GM21528 (cell line): ENCODE data around the gene NPIPB12.
"Not testable (repeated sequence)": the region's sequence is repeated elsewhere in the genome, so short reads cannot be mapped to it uniquely, and the experiment has no call there.

Source experiments
- ATAC-seq: cut with Tn5 transposase; IDR thresholded peaks from one replicate; pipeline ENCODE4 v1.9.1; 2021; ENCODE audit warnings: mild to moderate bottlenecking, moderate library complexity; ENCODE audit not compliant: unreplicated experiment, low FRiP score

NPIPB12 gene

DNA sequence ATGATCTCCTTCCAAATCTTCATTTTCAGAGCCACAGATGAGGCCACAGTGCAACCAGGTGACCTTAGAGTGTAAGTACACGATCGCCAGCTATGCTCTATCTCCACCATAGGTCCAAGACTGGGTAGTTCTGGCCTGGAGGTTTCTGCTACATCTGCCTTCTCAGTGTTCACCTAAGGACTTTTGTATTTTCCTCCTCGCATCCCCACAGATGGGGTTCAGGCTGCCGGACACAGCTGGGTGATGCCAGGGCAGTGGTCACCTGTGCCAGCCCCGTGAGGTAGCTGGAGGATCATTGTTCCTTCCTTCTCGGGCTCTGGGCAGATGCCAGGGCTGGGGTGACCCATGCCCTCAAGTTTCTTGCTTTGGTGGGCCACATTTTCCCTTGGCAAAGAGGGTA, at the start of gene NPIPB12:
Gene NPIPB12 (minus strand): TSS at position 101 of the 400 bp plus-strand sequence.
- ATAC-seq = not testable (repeated sequence)

DNA sequence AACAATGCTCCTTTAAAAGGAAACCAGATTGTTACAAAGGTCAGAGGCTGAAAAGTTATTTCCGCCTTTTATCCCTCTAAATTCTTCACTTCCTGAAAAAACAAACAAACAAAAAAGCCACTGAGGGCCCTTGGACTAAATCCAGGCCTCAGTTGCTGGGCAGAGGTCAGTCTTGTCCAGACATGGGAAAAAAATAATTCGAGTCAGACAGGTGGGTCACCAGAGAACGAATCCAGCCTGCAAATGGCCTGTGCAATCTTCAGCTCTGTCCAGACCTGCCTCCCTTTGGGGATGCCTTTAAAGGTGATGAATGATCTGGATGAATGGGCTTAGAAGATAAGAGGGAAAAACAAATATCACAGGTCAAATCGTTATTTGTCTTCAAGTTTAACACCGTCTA, 15.3 kb upstream of the NPIPB12 start:
- not testable (repeated sequence) for ATAC-seq

DNA sequence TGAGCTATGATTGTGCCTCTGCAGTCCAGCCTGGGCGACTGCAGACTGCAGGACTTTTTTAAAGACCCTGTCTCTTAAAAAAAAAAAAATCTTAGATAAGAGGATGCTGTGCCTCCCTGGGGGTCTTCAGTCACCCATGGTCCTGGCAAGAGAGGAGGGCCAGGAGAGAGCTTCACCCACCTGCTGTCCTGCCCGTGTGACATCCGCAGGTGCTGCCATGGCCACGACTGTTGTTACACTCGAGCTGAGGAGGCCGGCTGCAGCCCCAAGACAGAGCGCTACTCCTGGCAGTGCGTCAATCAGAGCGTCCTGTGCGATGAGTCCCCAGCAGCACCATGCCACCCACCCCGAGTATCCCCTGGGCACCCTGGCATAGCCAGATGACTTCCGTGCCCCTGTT, 23.9 kb downstream of the NPIPB12 start:
- not testable (repeated sequence) for ATAC-seq

DNA sequence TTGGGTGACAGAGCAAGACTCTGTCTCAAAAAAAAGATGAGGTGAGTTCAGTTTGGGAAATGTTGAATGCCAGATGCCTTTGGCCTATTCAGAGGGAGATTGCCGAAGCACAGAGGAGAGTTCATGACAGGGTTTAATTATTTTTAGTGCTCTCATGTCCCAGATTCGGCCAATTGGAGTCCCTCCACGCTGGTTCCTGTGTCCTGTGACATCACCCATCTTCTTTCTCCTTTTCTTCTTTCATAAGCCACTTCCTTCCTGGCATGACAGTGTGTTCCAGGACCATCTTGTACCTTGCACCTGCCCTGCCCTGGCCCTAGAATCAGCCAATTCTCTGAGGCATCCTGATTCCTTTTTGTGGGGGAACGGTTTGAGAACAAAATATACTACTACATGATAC, 34.1 kb downstream of the NPIPB12 start:
- not testable (repeated sequence) for ATAC-seq

DNA sequence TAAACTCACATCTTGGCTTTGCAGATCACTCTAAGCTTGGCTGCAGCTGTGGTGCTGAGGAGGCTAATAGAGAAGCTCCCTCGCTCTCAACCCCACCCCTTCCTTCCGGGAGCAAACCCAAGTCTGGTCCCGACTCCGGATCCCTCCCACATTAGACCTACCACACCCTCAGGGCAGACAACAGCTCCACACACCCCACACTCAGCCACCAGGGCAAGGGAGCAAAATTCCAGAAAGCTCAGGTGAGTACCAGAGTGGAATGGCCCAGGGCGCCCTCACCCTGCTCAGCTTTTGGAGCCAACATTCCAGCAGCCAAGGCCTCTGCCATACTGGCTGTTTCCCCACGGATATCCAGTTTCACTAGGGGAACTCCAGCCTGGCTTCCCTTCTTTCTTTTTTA, 36.5 kb downstream of the NPIPB12 start:
- not testable (repeated sequence) for ATAC-seq

DNA sequence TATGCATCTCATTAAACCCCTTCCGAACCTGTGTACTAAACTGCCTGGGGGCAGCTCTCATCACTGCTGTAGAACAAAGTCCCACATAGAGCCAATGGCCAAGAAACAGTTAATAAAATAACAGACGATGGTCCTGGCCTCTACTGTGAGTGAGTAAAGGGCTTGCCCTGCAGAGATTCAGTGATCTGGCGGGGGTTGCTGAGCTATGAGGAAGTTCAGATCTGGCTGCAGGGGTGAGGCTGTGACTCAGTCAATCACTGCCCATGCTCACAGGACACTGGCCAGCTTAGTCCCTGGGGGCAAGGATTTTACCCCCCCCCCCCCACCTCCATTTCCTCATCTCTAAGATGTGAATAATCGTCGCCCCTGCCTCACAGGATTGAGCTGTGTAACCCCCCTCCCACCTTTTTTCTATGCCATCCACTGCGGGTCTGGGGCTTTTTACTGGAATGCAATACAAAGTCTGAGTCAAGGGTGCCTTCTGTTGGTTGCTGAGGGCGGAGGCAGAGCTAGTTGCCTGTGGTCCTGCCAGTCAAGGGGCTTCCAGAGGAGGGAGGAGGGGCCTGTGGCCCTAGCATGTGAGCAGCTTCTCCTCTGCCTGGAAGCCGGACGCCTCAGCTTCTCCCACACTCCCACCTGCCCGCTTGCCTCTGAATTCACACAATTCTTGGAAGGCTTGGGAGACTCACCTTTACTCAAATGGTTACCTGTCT, 38.4 kb downstream of the NPIPB12 start:
- not testable (repeated sequence) for ATAC-seq

DNA sequence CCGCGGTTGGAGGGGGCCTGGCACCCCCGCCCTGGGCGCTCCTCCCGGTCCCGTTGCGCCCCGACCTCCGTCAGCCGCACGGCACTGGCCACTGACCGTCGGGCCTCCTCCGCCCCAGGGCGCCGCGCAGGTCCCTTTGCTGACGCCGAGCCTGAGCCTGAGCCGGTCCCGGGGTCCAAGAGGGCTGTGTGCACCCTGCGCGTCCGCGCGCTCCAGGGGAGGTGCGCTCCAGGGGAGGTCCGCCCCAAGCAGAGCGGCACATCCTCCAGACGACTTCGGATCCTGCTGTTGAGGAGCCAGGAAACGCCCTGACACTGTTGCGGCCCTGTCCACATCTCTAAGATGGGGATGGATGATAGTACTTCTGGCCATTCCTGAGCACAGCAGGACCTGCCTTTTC, 39.3 kb downstream of the NPIPB12 start:
- ATAC-seq = not testable (repeated sequence)

DNA sequence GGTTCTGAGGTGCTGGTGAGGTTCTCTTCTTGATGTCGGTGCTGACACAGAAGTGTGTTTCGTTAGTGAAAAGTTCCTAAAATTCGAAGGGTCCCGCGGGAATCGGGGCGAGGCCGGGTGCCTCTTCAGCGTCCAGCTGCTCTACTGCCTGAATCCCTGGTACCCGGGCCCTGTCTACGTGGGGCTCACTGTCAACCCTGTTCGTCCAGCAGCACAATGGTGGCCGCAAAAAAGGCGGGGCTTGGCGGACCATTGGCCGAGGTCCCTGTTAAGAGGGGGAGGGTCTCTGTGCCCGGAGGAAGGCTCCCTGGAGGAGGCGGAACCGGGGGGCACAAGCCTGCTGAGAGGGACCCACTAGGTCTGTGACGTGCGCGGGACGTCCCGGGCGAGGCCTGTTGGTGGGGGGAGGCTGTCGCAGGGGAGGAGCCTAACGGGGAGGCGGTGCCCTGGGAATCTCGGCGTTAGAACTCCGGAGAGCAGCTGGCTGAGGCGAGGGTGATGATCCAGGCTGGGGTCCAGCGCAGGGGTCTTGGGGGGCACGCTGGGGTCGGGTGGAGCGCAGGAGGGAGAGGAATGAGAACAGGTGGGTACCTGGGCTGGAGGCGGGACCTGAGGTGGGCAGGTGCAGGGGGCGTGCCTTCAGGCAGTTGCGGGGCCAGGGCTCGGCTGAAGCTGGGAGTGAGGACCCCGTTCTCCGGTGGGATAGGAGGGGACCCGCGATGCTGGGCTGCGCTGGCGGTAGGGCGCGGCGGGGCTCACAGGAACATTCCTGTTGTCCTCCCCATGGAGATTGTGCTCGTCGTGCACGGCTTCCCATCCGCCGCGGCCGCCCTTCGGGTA, 40.0 kb downstream of the NPIPB12 start:
- ATAC-seq = not testable (repeated sequence)

DNA sequence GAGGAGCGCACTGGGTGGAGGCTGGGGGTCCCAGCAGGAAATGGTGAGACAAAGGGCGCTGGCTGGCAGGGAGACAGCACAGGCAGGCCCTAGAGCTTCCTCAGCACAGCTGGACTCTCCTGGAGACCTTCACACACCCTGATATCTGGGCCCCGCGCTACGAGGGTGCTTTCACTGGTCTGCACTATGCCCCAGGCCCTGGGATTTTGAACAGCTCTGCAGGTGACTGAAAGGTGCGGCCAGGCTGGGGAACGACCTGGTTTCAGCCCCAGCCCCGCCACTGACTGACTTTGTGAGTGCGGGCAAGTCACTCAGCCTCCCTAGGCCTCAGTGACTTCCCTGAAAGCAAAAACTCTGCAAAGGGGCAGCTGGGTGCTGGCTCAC, 45.6 kb downstream of the NPIPB12 start:
- ATAC-seq = not testable (repeated sequence)

DNA sequence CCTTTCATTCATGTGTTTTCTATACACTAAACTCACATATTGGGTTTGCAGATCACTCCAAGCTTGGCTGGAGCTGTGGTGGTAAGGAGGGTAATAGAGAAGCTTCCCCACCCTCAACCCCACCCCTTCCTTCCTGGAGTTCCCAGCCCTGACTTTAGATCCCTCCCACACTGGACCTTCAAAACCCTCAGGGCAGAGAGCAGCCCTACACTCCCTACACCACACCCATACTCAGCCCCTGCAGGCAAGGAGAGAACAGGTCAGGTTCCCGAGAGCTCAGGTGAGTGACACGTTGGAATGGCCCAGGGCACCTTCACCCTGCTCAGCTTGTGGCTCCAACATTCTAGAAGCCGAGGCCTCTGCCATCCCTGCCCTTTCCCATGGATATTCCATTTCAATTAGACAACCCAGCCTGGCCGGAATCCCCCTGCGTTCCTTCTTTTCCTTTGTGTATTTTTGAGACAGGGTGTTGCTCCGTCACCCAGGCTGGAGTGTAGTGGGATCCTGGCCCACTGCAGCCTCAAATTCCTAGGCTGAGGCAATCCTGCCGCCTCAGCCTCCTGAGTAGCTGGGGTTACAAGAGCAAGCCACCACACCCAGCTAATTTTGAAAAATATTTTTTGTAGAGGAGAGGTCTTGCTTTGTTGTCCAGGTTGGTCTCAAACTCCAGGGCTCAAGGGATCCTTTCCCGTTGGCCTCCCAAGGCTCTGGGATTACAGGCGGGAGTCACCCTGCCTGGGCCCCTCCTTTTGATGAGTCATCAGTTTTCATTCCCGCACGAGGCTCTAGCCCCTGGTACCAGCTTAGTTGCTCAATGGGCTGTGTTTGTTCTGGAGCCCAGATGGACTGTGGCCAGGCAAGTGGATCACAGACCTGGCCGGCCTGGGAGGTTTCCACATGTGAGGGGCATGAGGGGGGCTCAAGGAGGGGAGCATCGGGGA, 46.2 kb downstream of the NPIPB12 start, which contains the start of gene SULT1A4:
Gene SULT1A4 (plus strand): TSS at position 208 of the 941 bp plus-strand sequence. CDS start 1,473 bp downstream, outside the sequence.
- ATAC-seq = not testable (repeated sequence)

DNA sequence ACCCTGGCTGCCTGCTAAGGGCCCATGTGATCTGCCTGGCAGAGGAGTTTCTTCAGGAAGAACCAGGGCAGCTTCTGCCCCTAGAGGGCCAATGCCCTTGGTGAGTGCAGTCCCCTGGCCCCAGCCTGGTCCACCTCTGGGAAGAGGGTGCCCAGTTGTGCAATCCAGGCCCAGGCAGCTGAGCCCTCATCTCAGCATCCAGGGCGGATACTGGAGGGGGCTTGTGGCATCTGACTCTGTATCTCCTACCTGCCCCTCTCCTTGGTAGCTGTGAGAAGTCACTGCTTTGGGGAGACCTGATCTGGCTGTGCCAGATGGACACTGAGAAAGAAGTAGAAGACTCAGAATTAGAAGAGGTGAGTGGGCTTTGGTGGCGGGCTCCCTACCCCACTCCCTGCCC, 48.5 kb downstream of the NPIPB12 start:
- ATAC-seq = not testable (repeated sequence)

DNA sequence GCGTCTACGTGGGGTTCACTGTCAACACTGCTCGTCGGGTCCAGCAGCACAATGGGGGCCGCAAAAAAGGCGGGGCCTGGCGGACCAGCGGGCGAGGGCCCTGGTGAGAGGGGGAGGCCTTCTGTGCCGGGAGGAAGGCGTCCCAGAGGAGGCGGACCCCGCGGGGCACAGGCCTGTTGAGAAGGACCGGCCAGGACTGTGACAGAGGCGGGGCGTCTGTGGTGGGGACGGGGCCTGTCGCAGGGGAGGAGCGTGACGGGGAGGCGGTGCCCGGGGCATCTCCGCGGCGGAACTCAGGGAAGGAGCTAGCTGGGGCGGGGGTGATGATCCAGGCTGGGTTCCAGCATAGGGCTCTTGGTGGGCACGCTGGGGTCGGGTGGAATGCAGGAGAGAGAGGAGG, 51.4 kb downstream of the NPIPB12 start:
- ATAC-seq = peak; percentile 54

DNA sequence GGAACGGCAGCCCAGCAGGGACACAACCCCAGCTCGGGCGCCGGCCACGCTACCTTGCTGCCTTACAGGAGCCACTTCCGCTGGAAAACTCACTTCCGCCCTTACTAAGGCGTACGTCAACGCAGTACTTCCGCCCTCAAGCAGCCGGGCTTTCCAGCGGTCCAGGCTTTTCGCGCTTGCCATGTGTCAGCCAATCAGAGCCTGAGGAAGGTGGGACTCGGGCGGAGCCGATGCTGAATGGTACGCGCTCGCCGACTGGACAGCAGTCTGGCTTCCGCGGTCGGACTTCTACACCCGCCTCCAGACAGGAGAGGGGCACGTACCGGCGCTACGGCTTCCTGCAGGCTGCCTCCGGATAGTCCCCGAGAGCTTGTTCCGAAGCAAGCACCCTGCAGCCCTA, 51.9 kb downstream of the NPIPB12 start, which contains the start of the genes BOLA2 and SLX1B:
Gene BOLA2 (minus strand): TSS at position 83 of the 400 bp plus-strand sequence. CDS start 98 bp downstream, outside the sequence.
Gene SLX1B (plus strand): TSS at position 265 of the 400 bp plus-strand sequence.
- ATAC-seq = peak; percentile 87

DNA sequence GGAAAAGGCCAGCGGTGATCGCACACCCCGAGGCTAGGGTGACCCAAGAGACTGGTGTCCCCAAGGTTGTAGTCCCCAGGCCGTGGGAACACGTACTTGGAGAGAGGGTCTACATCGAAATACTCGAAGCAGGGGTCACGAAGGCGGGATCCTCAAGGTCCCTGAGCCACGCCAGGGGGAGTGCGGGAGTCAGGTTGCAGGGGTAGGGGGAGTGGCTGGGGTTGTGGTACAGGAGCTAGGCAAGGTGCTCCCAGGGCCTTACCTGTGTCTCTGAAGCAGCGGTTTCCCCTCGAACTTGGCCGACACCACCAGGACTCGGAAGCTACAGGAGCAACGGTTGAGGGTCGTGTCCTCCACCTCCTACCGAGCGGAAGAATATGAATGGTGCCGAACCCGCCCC, 52.5 kb downstream of the NPIPB12 start:
- peak; percentile 25 for ATAC-seq
